T-cell (primary cell): Measurements from ENCODE around the gene SPAG5. TPM values are rescaled to one million over a fixed set of nuclear protein-coding genes. Genes with fewer than 3 reads are reported as not detected.

Experiments used
- ATAC-seq, 4 experiments: fragments of 200-7000 bp in 3 of 4; fragments of 150-1000 bp in 1 of 4; cut with Tn5 transposase; replicated peaks in 1 of 4; 1 replicate in 3 of 4; 2 replicates in 1 of 4; pipeline ENCODE4 v1.10.0; 2021; ENCODE audit warnings: moderate library complexity in 3 of 4, mild to moderate bottlenecking in 2 of 4, moderate number of reproducible peaks in 1 of 4
- CTCF ChIA-PET, 2 donors: fragments of 300-600 bp; sonication (Branson Sonifier 250); formaldehyde crosslinking; loops; one replicate each; lab custom pipeline; 2022; ENCODE audit warnings: antibody characterized with exemption in 2 of 2; lab: Charles Lee
- POLR2A ChIA-PET, 2 donors: fragments of 300-600 bp; sonication (Branson Sonifier 250); formaldehyde crosslinking; loops; one replicate each; lab custom pipeline; 2022; ENCODE audit warnings: antibody characterized with exemption in 2 of 2; lab: Charles Lee
- DNase-seq, 35 experiments: peaks; one replicate each; pipeline versions ENCODE4 v3.0.0 to v3.0.0-alpha.2; 2013 to 2023
- H3K27ac ChIP-seq: one replicate; pipeline ENCODE4 v1.5.1; 2013; ENCODE audit warnings: low read length
- H3K27me3 ChIP-seq, 2 experiments: replicated peaks in 1 of 2; 1 replicate in 1 of 2; 2 replicates in 1 of 2; pipeline versions ENCODE4 v1.6.1 to v1.7.0; 2013; ENCODE audit warnings: low read length in 1 of 2, mixed read lengths in 1 of 2; ENCODE audit not compliant: control insufficient read depth in 2 of 2, insufficient read depth in 2 of 2; ENCODE audit errors: extremely low read depth in 1 of 2
- H3K36me3 ChIP-seq, 2 donors: 1 replicate in 1 of 2; 2 replicates in 1 of 2; pipeline versions ENCODE4 v1.6.1 to v1.7.0; 2013; ENCODE audit warnings: low read length in 1 of 2; ENCODE audit not compliant: control insufficient read depth in 2 of 2, insufficient read depth in 1 of 2; ENCODE audit errors: extremely low read depth in 1 of 2
- H3K4me1 ChIP-seq, 2 experiments: 1 replicate in 1 of 2; 2 replicates in 1 of 2; pipeline versions ENCODE4 v1.6.1 to v1.7.0; 2013; ENCODE audit warnings: low read length in 2 of 2, mixed read lengths in 1 of 2; ENCODE audit not compliant: insufficient read depth in 2 of 2, control insufficient read depth in 1 of 2; ENCODE audit errors: extremely low read depth in 1 of 2
- H3K4me3 ChIP-seq, 2 donors: 1 replicate in 1 of 2; 2 replicates in 1 of 2; pipeline versions ENCODE4 v1.5.1 to v1.7.0; 2013; ENCODE audit warnings: mild to moderate bottlenecking in 2 of 2, low read length in 1 of 2, moderate library complexity in 1 of 2; ENCODE audit not compliant: control insufficient read depth in 1 of 2; ENCODE audit errors: extremely low read depth in 1 of 2
- H3K9me3 ChIP-seq: 2 replicates; pipeline ENCODE4 v1.7.0; 2013
- H3K27ac Mint-ChIP-seq, 2 donors: one replicate each; pipeline ENCODE4 v1.8.0; 2020 to 2021; ENCODE audit warnings: mild to moderate bottlenecking in 2 of 2, mixed read lengths in 2 of 2
- H3K27me3 Mint-ChIP-seq, 2 donors: one replicate each; pipeline ENCODE4 v1.8.0; 2021 to 2022; ENCODE audit warnings: mixed read lengths in 2 of 2
- H3K36me3 Mint-ChIP-seq: one replicate; pipeline ENCODE4 v1.8.0; 2021; ENCODE audit warnings: mixed read lengths
- H3K4me1 Mint-ChIP-seq, 3 donors: one replicate each; pipeline ENCODE4 v1.8.0; 2020 to 2022; ENCODE audit warnings: mixed read lengths in 3 of 3, mild to moderate bottlenecking in 1 of 3
- H3K4me3 Mint-ChIP-seq, 3 donors: one replicate each; pipeline ENCODE4 v1.8.0; 2020 to 2022; ENCODE audit warnings: mild to moderate bottlenecking in 3 of 3, mixed read lengths in 3 of 3, moderate library complexity in 3 of 3
- H3K9me3 Mint-ChIP-seq, 3 donors: one replicate each; pipeline ENCODE4 v1.8.0; 2020 to 2022; ENCODE audit warnings: mixed read lengths in 3 of 3
- WGBS: methylation state at CpG from one replicate; pipeline ENCODE4 v1.1.5; 2013; ENCODE audit warnings: missing lambda C conversion rate; ENCODE audit not compliant: insufficient coverage; 5-methylcytosine and 5-hydroxymethylcytosine counted together
- total RNA-seq, 35 experiments: library from RNA in 6 of 35; stranded (reverse) in 6 of 35; fragments of 120-200 nt in 1 of 35; gene quantifications; one replicate each; pipeline versions ENCODE4 v1.2.1 to v1.2.4 and lab custom pipeline; 2013 to 2026

The SPAG5 gene
- total RNA-seq, 5 donors from 2014 or later (not counting 1 experiment from before 2014, with no cell fraction given) = 7.7 to 26.5 (median 10.3) TPM

- peaks cover 52 to 56% (median 53%) of the 10 kb centered on the region in 3 donors for H3K4me1 Mint-ChIP-seq
- POLR2A ChIA-PET = no interaction called here
- no peaks in the 10 kb centered on the region for H3K27me3 Mint-ChIP-seq
- H3K4me3 ChIP-seq = no peak overlapping the region
- DNase-seq (no peak), ATAC-seq (no peak)
- H3K36me3 ChIP-seq = peaks cover 8 to 21% of the 10 kb centered on the region in 2 donors
- CTCF ChIA-PET = interaction anchor here in 1 of 2 donors (1.2 kb wide), 1 partner anchor 17 kb away, joined by 3 read pairs; no protein-coding TSS in a partner anchor
- H3K4me1 ChIP-seq = peaks cover 16 to 33% of the 10 kb centered on the region in 2 experiments
- no peaks in the 10 kb centered on the region for H3K9me3 Mint-ChIP-seq
- no peak overlapping the region for H3K27ac ChIP-seq
- peaks cover 26% of the 10 kb centered on the region for H3K36me3 Mint-ChIP-seq
- peak overlapping the region; percentile 21 to 71 for H3K27ac Mint-ChIP-seq
- no peaks in the 10 kb centered on the region for H3K9me3 ChIP-seq
- no peaks in the 10 kb centered on the region for H3K27me3 ChIP-seq
- H3K4me3 Mint-ChIP-seq = no peak overlapping the region
- 78% methylated on average over 3 of the region's 3 CpGs for WGBS
Measured at GRCh38 chr17:28567604-28568003, 31.2 kb downstream of the SPAG5 start.

- ChIA-PET CTCF (no interaction called here), POLR2A (no interaction called here)
- H3K27ac Mint-ChIP-seq = no peak overlapping the region
- H3K9me3 Mint-ChIP-seq = no peaks in the 10 kb centered on the region
- no peaks in the 10 kb centered on the region for H3K27me3 Mint-ChIP-seq
- H3K36me3 Mint-ChIP-seq = peaks cover 36% of the 10 kb centered on the region
- 100% methylated on average over 1 of the region's 3 CpGs for WGBS
- peaks cover 22 to 24% (median 23%) of the 10 kb centered on the region in 3 donors for H3K4me1 Mint-ChIP-seq
- Histone ChIP-seq H3K4me1 (peaks cover 0 to 3% of the 10 kb centered on the region in 2 experiments), H3K36me3 (peaks cover 14 to 46% of the 10 kb centered on the region in 2 donors), H3K4me3 (no peak overlapping the region), H3K9me3 (no peaks in the 10 kb centered on the region), H3K27me3 (no peaks in the 10 kb centered on the region), H3K27ac (no peak overlapping the region)
- ATAC-seq = no peak
- H3K4me3 Mint-ChIP-seq = no peak overlapping the region
- DNase-seq = no peak
Measured at GRCh38 chr17:28563475-28563874, 35.4 kb downstream of the SPAG5 start.

DNA sequence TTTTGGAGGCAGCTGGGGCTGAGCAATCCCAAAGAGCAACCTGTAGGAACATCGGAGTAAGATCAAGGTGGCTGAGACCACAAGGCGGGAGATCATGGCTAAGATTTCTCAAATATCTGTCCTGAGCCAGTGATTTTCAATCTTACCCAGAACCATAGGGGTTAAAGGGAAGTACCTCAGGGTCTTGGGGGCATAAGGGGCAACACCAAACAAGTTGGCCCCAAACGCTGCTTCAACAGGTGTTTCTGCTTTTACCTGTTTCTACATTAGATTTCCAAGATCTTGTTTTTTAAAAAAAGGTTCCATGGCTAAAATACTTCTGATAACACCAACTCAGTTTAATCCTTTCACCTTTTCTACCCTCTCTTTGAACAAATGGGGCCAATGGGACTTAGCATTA is 43.8 kb downstream of the SPAG5 start:
- POLR2A ChIA-PET = no interaction called here

GRCh38 chr17:28554565-28554964 is 44.3 kb downstream of the SPAG5 start:
- peaks cover 17 to 32% of the 10 kb centered on the region in 2 experiments for H3K4me1 ChIP-seq
- no peaks in the 10 kb centered on the region for H3K9me3 ChIP-seq
- Mint-ChIP-seq H3K27ac (peak overlapping the region in 1 of 2 donors; percentile 71), H3K9me3 (no peaks in the 10 kb centered on the region), H3K36me3 (peaks cover 44% of the 10 kb centered on the region), H3K27me3 (no peaks in the 10 kb centered on the region), H3K4me1 (peaks cover 28 to 42% (median 32%) of the 10 kb centered on the region in 3 donors), H3K4me3 (no peak overlapping the region)
- no peak overlapping the region for H3K27ac ChIP-seq
- WGBS = 89% methylated on average over 2 of the region's 6 CpGs
- H3K27me3 ChIP-seq = no peaks in the 10 kb centered on the region
- H3K4me3 ChIP-seq = no peak overlapping the region
- DNase-seq (peak in 1 of 35 experiments; percentile 18), ATAC-seq (no peak)
- CTCF ChIA-PET = no interaction called here
- H3K36me3 ChIP-seq = peaks cover 4 to 58% of the 10 kb centered on the region in 2 donors
- POLR2A ChIA-PET = no interaction called here

More for the DNA sequence above, 43.8 kb downstream of the SPAG5 start:
- no peak for ATAC-seq
- Histone ChIP-seq H3K36me3 (peaks cover 4 to 63% of the 10 kb centered on the region in 2 donors), H3K27ac (no peak overlapping the region), H3K27me3 (no peaks in the 10 kb centered on the region), H3K4me3 (no peak overlapping the region), H3K4me1 (peaks cover 14 to 27% of the 10 kb centered on the region in 2 experiments), H3K9me3 (no peaks in the 10 kb centered on the region)
- CTCF ChIA-PET = no interaction called here
- H3K9me3 Mint-ChIP-seq = no peaks in the 10 kb centered on the region
- no peak overlapping the region for H3K4me3 Mint-ChIP-seq
- H3K36me3 Mint-ChIP-seq = peaks cover 49% of the 10 kb centered on the region
- H3K27me3 Mint-ChIP-seq = no peaks in the 10 kb centered on the region
- WGBS = 100% methylated on average over 1 of the region's 3 CpGs
- no peak for DNase-seq
- H3K27ac Mint-ChIP-seq = no peak overlapping the region
- peaks cover 24 to 37% (median 27%) of the 10 kb centered on the region in 3 donors for H3K4me1 Mint-ChIP-seq

GRCh38 chr17:28553000-28553505 is 45.8 kb downstream of the SPAG5 start:
- Mint-ChIP-seq H3K27ac (peak overlapping the region; percentile 84 to 86), H3K4me3 (peak overlapping the region; percentile 88 to 97 (median 90)), H3K4me1 (peaks cover 43 to 57% (median 47%) of the 10 kb centered on the region in 3 donors), H3K36me3 (peaks cover 37% of the 10 kb centered on the region), H3K27me3 (no peaks in the 10 kb centered on the region), H3K9me3 (no peaks in the 10 kb centered on the region)
- no peaks in the 10 kb centered on the region for H3K9me3 ChIP-seq
- no peaks in the 10 kb centered on the region for H3K27me3 ChIP-seq
- H3K27ac ChIP-seq = peak overlapping the region; percentile 13
- H3K4me1 ChIP-seq = peaks cover 31 to 47% of the 10 kb centered on the region in 2 experiments
- peaks cover 4 to 48% of the 10 kb centered on the region in 2 donors for H3K36me3 ChIP-seq
- ATAC-seq (no peak), DNase-seq (no peak)
- peak overlapping the region; percentile 25 for H3K4me3 ChIP-seq
- 98% methylated on average over 5 of the region's 5 CpGs for WGBS
- ChIA-PET CTCF (interaction anchor here in 1 of 2 donors (0.6 to 0.7 kb wide), 2 partner anchors 142 to 490 kb away, joined by 3 to 13 read pairs; no protein-coding TSS in a partner anchor), POLR2A (interaction anchor here (0.6 to 0.8 kb wide), 3 partner anchors 13 to 1018 kb away, joined by 3 to 14 read pairs (median 4); no protein-coding TSS in a partner anchor)

GRCh38 chr17:28552176-28552999 is 46.4 kb downstream of the SPAG5 start, which contains the start of gene UNC119:
Gene UNC119 (minus strand): TSS chr17:28552624. CDS start chr17:28552557, 67 bp downstream.
- no peaks in the 10 kb centered on the region for H3K9me3 ChIP-seq
- Mint-ChIP-seq H3K36me3 (peaks cover 35% of the 10 kb centered on the region), H3K27me3 (no peaks in the 10 kb centered on the region), H3K9me3 (no peaks in the 10 kb centered on the region), H3K4me1 (peaks cover 48 to 64% (median 52%) of the 10 kb centered on the region in 3 donors), H3K27ac (peak within 1 kb of the TSS; percentile 90 to 93), H3K4me3 (peak within 1 kb of the TSS; percentile 88 to 97 (median 90))
- 1% methylated on average over 56 of the region's 67 CpGs for WGBS
- H3K4me1 ChIP-seq = peaks cover 34 to 53% of the 10 kb centered on the region in 2 experiments
- DNase-seq (peak; percentile 48 to 88 (median 73)), ATAC-seq (peak; percentile 77 to 93 (median 88))
- peak within 1 kb of the TSS; percentile 94 for H3K27ac ChIP-seq
- peak within 1 kb of the TSS; percentile 52 to 64 for H3K4me3 ChIP-seq
- ChIA-PET CTCF (no interaction called here), POLR2A (interaction anchor here (0.6 to 0.8 kb wide), 3 partner anchors 14 to 1018 kb away, joined by 3 to 14 read pairs (median 4); no protein-coding TSS in a partner anchor)
- no peaks in the 10 kb centered on the region for H3K27me3 ChIP-seq
- H3K36me3 ChIP-seq = peaks cover 4 to 43% of the 10 kb centered on the region in 2 donors
